Sigmoid colon (tissue), 4 donors: Measurements from ENCODE around the gene SLC30A10.

Experiments used
- CTCF ChIP-seq, 4 experiments: fragments of 450-650 bp in 3 of 4; fragments of 200-600 bp in 1 of 4; IDR thresholded peaks; one replicate each; pipeline ENCODE4 v1.5.1; 2016 to 2019; ENCODE audit warnings: antibody characterized with exemption in 4 of 4, mild to moderate bottlenecking in 3 of 4, moderate library complexity in 2 of 4
- EP300 ChIP-seq, 4 donors: sonication (generic); formaldehyde crosslinking; IDR thresholded peaks; one replicate each; pipeline ENCODE4 v1.6.1; 2017; ENCODE audit warnings: antibody characterized with exemption in 4 of 4

GRCh38 chr1:219973213-219973612 lies 44.9 kb upstream of the SLC30A10 start:
- no peak for TF ChIP-seq CTCF (IDR thresholded peaks at IDR 0.05)
- TF ChIP-seq EP300 (IDR thresholded peaks at IDR 0.05), result no peak
